ENCODE measurements around the gene PLPPR4.
"Not testable (repeated sequence)": the region's sequence is repeated elsewhere in the genome, so short reads cannot be mapped to it uniquely, and the experiment has no call there.

The PLPPR4 gene

GRCh38 chr1:99282536-99282935 lies 18.2 kb downstream of the PLPPR4 start:
- no peak for TF ChIP-seq ZNF274 (IDR thresholded peaks at IDR 0.05; ENCODE audit: low read depth, low read length)
- no peak overlapping the region for H3K4me3 ChIP-seq (ENCODE audit: low read length)

DNA sequence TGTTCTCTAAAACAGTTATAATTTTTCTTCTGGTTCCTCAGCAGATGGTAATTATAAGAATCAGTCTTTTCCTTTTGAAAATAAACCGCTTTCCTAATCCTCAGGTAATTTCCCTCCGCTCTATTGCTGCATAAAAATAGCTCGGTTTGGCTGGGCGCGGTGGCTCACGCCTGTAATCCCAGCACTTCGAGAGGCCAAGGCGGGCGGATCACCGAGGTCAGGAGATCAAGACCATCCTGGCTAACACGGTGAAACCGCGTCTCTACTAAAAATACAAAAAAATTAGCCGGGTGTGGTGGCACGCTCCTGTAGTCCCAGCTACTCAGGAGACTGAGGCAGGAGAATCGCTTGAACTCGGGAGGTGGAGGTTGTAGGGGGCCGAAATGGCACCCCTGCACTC lies 19.2 kb downstream of the PLPPR4 start:
- not testable (repeated sequence) for H3K4me3 ChIP-seq (ENCODE audit: low read length)

DNA sequence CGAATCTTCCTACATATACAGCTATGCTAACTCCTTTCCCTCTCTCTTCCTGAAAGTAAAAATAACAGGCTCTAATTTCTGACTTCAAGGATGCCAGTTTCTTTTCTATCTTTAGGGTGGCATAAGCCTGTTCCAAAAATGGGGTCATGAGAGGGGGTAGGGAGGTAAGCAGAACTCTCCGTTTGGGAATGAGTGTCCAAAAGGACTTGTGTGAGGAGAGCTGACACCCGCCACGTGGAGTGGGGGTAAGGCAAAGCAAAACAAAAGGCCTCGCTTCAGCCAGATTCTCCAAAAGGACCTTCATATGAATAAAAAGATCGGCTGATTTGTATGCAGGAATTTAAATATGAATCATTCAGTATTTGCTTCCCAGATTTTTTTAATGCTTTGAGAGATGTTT lies 28.6 kb downstream of the PLPPR4 start:
- H3K4me3 ChIP-seq (ENCODE audit: low read length): no peak overlapping the region
- no peak for TF ChIP-seq ZNF274 (IDR thresholded peaks at IDR 0.05; ENCODE audit: low read depth, low read length)

DNA sequence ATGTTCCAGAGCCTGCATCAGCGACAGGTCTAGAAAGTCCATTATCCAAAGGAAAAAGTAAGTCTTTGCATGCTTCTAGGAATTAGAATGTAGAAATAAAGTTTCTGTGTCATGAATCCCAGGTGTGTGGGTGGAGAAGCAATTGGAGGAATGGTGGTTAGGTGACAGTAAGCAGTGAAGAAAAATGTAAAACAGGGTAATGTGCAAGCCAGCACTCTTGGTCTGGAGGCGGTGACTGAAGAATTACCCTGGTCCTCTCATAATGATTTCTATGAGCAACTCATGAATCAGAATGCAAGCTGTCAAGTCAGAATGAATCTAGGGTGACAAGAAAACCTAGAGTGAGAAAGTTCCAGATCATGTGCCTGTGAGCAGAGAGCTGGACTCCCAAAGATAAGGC lies 33.6 kb downstream of the PLPPR4 start:
- no peak for TF ChIP-seq ZNF274 (IDR thresholded peaks at IDR 0.05; ENCODE audit: low read depth, low read length)

GRCh38 chr1:99304725-99305282 lies 40.5 kb downstream of the PLPPR4 start:
- TF ChIP-seq ZNF274 (IDR thresholded peaks at IDR 0.05; ENCODE audit: low read depth, low read length): no peak
- H3K4me3 ChIP-seq (ENCODE audit: low read length): no peak overlapping the region

More for the DNA sequence above, 33.6 kb downstream of the PLPPR4 start:
- no peak overlapping the region for H3K4me3 ChIP-seq (ENCODE audit: low read length)

DNA sequence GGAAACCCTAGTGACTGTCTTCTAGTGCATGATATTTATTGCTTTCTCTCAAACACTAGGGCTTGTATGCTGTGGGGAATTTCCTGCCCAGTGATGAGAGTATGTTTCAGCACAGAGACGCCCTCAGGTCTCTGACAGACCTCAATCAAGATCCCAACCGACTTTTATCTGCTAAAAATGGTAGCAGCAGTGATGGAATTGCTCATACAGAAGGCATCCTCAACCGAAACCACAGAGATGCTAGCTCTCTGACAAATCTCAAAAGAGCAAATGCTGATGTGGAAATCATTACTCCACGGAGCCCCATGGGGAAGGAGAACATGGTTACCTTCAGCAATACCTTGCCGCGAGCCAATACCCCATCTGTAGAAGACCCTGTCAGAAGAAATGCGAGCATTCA lies 41.3 kb downstream of the PLPPR4 start:
- H3K4me3 ChIP-seq (ENCODE audit: low read length): no peak overlapping the region
- TF ChIP-seq ZNF274 (IDR thresholded peaks at IDR 0.05; ENCODE audit: low read depth, low read length): no peak

- no peak for TF ChIP-seq ZNF274 (IDR thresholded peaks at IDR 0.05; ENCODE audit: low read depth, low read length)
Measured at GRCh38 chr1:99306056-99306455, 41.8 kb downstream of the PLPPR4 start.

DNA sequence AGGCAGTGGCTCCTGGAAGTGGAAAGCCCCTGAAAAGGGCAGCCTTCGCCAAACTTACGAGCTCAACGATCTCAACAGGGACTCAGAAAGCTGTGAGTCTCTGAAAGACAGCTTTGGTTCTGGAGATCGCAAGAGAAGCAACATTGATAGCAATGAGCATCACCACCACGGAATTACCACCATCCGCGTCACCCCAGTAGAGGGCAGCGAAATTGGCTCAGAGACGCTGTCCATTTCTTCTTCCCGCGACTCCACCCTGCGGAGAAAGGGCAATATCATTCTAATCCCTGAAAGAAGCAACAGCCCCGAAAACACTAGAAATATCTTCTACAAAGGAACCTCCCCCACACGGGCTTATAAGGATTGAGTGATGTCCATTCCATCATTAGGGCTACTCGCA lies 42.4 kb downstream of the PLPPR4 start:
- H3K4me3 ChIP-seq (ENCODE audit: low read length): no peak overlapping the region
- TF ChIP-seq ZNF274 (IDR thresholded peaks at IDR 0.05; ENCODE audit: low read depth, low read length): no peak

More at GRCh38 chr1:99306056-99306455, 41.8 kb downstream of the PLPPR4 start:
- H3K4me3 ChIP-seq (ENCODE audit: low read length): no peak overlapping the region

GRCh38 chr1:99315305-99315704 lies 51.0 kb downstream of the PLPPR4 start:
- TF ChIP-seq ZNF274 (IDR thresholded peaks at IDR 0.05; ENCODE audit: low read depth, low read length): no peak
- H3K4me3 ChIP-seq (ENCODE audit: low read length): no peak overlapping the region

GRCh38 chr1:99326215-99326949 lies 62.1 kb downstream of the PLPPR4 start:
- no peak for TF ChIP-seq ZNF274 (IDR thresholded peaks at IDR 0.05; ENCODE audit: low read depth, low read length)
- H3K4me3 ChIP-seq (ENCODE audit: low read length): no peak overlapping the region

DNA sequence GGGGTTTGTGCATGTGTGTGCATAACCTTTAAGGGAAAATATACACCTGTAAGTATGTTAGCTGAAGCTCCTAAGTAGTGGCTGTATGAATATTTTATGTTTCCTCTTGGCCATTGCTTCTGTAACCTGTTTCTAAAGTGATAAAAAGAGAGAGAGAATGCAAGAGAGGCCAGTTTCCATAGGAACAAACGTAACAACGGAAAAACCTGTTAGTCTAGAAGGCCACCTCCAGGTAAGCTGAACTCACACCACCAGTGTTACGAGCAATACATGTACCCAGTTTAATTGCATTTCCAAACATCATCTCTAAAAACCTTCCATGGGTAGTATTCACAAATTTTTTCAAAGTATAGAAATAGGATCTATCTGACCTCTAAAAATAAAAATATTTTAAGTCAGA lies 63.1 kb downstream of the PLPPR4 start:
- TF ChIP-seq ZNF274 (IDR thresholded peaks at IDR 0.05; ENCODE audit: low read depth, low read length): no peak
- no peak overlapping the region for H3K4me3 ChIP-seq (ENCODE audit: low read length)

DNA sequence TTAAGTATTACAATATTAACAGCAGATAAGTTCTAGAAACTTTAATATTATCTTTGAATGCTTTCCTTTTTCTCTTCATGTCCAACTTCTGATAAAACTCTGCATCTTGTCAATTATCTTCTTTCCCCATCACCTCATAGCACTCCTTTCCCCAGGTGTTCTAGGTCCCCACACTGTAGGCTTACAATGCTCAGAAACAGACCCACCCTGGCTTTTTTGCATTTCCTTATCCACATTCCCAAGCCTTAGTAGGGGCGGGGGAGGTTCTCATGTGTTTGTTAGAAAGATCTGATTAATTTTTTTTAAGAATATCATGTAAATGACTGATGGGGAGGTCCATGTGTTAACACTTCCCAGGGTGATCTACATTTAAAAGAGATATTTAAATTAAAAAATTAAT lies 63.9 kb downstream of the PLPPR4 start:
- no peak overlapping the region for H3K4me3 ChIP-seq (ENCODE audit: low read length)
- TF ChIP-seq ZNF274 (IDR thresholded peaks at IDR 0.05; ENCODE audit: low read depth, low read length): no peak

DNA sequence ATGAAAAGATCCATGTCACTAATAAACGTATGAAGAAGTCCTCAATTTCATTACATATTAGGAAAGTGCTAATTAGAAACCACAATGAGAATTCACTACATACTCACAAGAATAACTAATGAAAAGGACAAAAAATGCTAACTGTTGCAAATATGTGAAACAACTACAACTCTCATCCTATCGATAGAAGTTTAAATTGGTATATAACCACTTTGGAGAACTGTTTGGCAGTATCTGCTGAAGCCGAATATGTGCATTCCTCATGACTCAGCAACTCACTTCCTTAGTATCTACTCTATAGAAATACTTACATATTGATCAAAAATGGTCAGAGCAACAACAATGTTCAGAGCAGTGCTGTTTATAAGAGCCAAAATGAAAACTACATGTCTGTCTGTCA lies 66.8 kb downstream of the PLPPR4 start:
- H3K4me3 ChIP-seq (ENCODE audit: low read length): no peak overlapping the region
- no peak for TF ChIP-seq ZNF274 (IDR thresholded peaks at IDR 0.05; ENCODE audit: low read depth, low read length)

DNA sequence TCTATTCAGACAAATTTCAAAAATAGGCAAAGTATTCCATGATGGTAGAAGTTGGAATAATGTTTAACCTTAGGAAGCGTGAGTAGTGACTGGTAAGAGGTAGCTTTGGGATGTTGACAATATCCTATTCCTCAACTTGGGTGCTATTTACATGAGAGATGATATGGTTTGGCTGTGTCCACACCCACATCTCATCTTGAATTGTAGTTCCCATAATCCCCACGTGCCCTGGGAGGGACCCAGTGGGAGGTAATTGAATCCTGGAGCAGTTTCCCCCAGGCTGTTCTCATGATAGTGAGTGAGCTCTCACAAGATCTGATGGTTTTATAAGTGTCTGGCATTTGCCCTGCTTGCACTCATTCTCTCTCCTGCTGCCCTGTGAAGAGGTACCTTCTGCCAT lies 67.3 kb downstream of the PLPPR4 start:
- no peak overlapping the region for H3K4me3 ChIP-seq (ENCODE audit: low read length)
- TF ChIP-seq ZNF274 (IDR thresholded peaks at IDR 0.05; ENCODE audit: low read depth, low read length): no peak

GRCh38 chr1:99332561-99332960 lies 68.3 kb downstream of the PLPPR4 start:
- H3K4me3 ChIP-seq (ENCODE audit: low read length): no peak overlapping the region
- TF ChIP-seq ZNF274 (IDR thresholded peaks at IDR 0.05; ENCODE audit: low read depth, low read length): no peak

- TF ChIP-seq ZNF274 (IDR thresholded peaks at IDR 0.05; ENCODE audit: low read depth, low read length): no peak
- no peak overlapping the region for H3K4me3 ChIP-seq (ENCODE audit: low read length)
Measured at GRCh38 chr1:99334991-99335390, 70.7 kb downstream of the PLPPR4 start.

Measured in GM08714 (cell line).